ENCODE data around the gene ETFBKMT. TPM values are rescaled to one million over a fixed set of nuclear protein-coding genes. Genes with fewer than 3 reads are reported as not detected.

Gene ETFBKMT
- total and polyA plus RNA-seq, 2 of the 4 experiments (the other 2 are of a cell fraction) = 1.2 to 2.5 TPM

- intact Hi-C loops (cut with micrococcal nuclease) (loop anchor here (5.0 to 10.0 kb wide), 4 partner anchors 400 to 1100 kb away; partner anchors contain the start of gene YARS2), dilution Hi-C loops (cut with HindIII; ENCODE audit: low sequenced_read_pairs, unreplicated experiment) (no loop called here), in situ Hi-C loops (cut with MboI; ENCODE audit: low sequenced_read_pairs) (loop anchor here (10.0 to 25.0 kb wide), 3 partner anchors 407 to 1032 kb away; partner anchors contain the start of gene DNM1L)
- BruUV-seq (replicated peaks) = no TSS peak
- POLR2A ChIA-PET (ENCODE audit: unreplicated experiment) = no interaction called here
- H2BK15ac ChIP-seq (ENCODE audit: low read depth, low read length) = no peak overlapping the region
- H3K27ac ChIP-seq (ENCODE audit: insufficient read depth, low read length) = no peak overlapping the region
- H3K56ac ChIP-seq (ENCODE audit: extremely low read depth, insufficient read depth, low read length) = no peak overlapping the region
- no peak overlapping the region for H3K9ac ChIP-seq (ENCODE audit: low read depth, low read length)
- no peaks in the 10 kb centered on the region for H4K20me1 ChIP-seq (ENCODE audit: insufficient read depth, low read length)
- no peaks in the 10 kb centered on the region for H3K27me3 ChIP-seq (ENCODE audit: control insufficient read depth, insufficient read depth, low read length)
- TF ChIP-seq POLR2A (IDR thresholded peaks at IDR 0.05; ENCODE audit: low read depth, low read length) (no peak), CEBPB (IDR thresholded peaks at IDR 0.05; ENCODE audit: low read depth, low read length) (no peak), MAFK (IDR thresholded peaks at IDR 0.05; ENCODE audit: low read depth, low read length) (no peak), RCOR1 (IDR thresholded peaks at IDR 0.05; ENCODE audit: insufficient replicate concordance, low read length) (no peak), USF2 (IDR thresholded peaks at IDR 0.05; ENCODE audit: low read depth, low read length) (no peak), BHLHE40 (IDR thresholded peaks at IDR 0.05; ENCODE audit: low read depth, low read length) (no peak), MAZ (IDR thresholded peaks at IDR 0.05; ENCODE audit: borderline replicate concordance, low read depth, low read length) (no peak), RAD21 (IDR thresholded peaks at IDR 0.05; ENCODE audit: low read length) (no peak), CTCF (conservative IDR thresholded peaks at IDR 0.05; ENCODE audit: low read depth, low read length) (no peak), SMC3 (IDR thresholded peaks at IDR 0.05; ENCODE audit: low read depth, low read length) (no peak), NFE2L2 (IDR thresholded peaks at IDR 0.05; ENCODE audit: low read depth, low read length) (no peak), CHD1 (IDR thresholded peaks at IDR 0.05; ENCODE audit: low read depth, low read length) (no peak), MXI1 (IDR thresholded peaks at IDR 0.05; ENCODE audit: borderline replicate concordance, low read depth, low read length) (no peak), ELK1 (IDR thresholded peaks at IDR 0.05; ENCODE audit: borderline replicate concordance, low read depth, low read length) (no peak), FOS (IDR thresholded peaks at IDR 0.05; ENCODE audit: low read depth, low read length) (no peak), RFX5 (IDR thresholded peaks at IDR 0.05; ENCODE audit: low read depth, low read length) (no peak)
- no peak overlapping the region for H2AK9ac ChIP-seq (replicated peaks; ENCODE audit: low read depth, low read length, poor library complexity)
- H3K79me1 ChIP-seq (ENCODE audit: low read depth in 1 of 2, low read length in 2 of 2) = peaks cover 0 to 5% of the 10 kb centered on the region in 2 experiments; a peak in 2 of 4 replicates
- no peak overlapping the region for H4K91ac ChIP-seq (ENCODE audit: insufficient read depth, low read depth, low read length)
- CTCF ChIA-PET = no interaction called here
- H3K14ac ChIP-seq (replicated peaks; ENCODE audit: low read depth, low read length) = no peak overlapping the region
- WGBS, 2 experiments (ENCODE audit: extremely low coverage in 2 of 2, insufficient read length in 1 of 2) = no CpG with 5 or more reads among the region's 4 CpGs
- H4K5ac ChIP-seq (ENCODE audit: low read depth, low read length) = no peak overlapping the region
- H2BK5ac ChIP-seq (ENCODE audit: low read depth, low read length, poor library complexity, severe bottlenecking) = no peak overlapping the region
- ATAC-seq (ENCODE audit: low read depth) = no peak
- H2AK5ac ChIP-seq (ENCODE audit: low read depth, low read length) = no peak overlapping the region
- no peak overlapping the region for H2BK20ac ChIP-seq (ENCODE audit: low read depth, low read length)
- H4K8ac ChIP-seq (ENCODE audit: low read depth in 2 of 2, low read length in 2 of 2) = no peak overlapping the region
- H3K23ac ChIP-seq (ENCODE audit: low read depth, low read length) = no peak overlapping the region
- no peak overlapping the region for H3K4me2 ChIP-seq (ENCODE audit: low read depth, low read length)
- H3K4me1 ChIP-seq (ENCODE audit: control insufficient read depth, insufficient read depth, low read length) = peaks cover 4% of the 10 kb centered on the region
- no peak overlapping the region for H2AFZ ChIP-seq (replicated peaks; ENCODE audit: low read length, poor library complexity)
- DNase-seq = no peak
- H2BK120ac ChIP-seq (ENCODE audit: low read depth, low read length) = no peak overlapping the region
- no peaks in the 10 kb centered on the region; the same call in 1 of the 2 replicates for H3K9me1 ChIP-seq (ENCODE audit: insufficient read depth, low read length)
- no peak overlapping the region for H3K4ac ChIP-seq (ENCODE audit: low read depth, low read length)
- no peaks in the 10 kb centered on the region for H3K9me3 ChIP-seq (ENCODE audit: control insufficient read depth, insufficient read depth, low read length)
- no peak overlapping the region for H3K18ac ChIP-seq (ENCODE audit: low read depth, low read length)
- no peaks in the 10 kb centered on the region for H3K36me3 ChIP-seq (ENCODE audit: control insufficient read depth, insufficient read depth, low read length)
- no peak overlapping the region for H3K4me3 ChIP-seq (ENCODE audit: insufficient read depth, low read depth, low read length)
These were observed 4.3 kb upstream of the ETFBKMT start for GRCh38 chr12:31655208-31655607.
